Common myeloid progenitor, CD34-positive (primary cell): Measurements from ENCODE around the gene CEMIP.

ENCODE experiments used
- CTCF ChIA-PET: fragments of 350-600 bp; sonication (Branson Sonifier 250); formaldehyde crosslinking; loops from one replicate; lab custom pipeline; 2021; ENCODE audit warnings: antibody characterized with exemption; lab: Charles Lee
- POLR2A ChIA-PET: fragments of 350-600 bp; sonication (Branson Sonifier 250); formaldehyde crosslinking; loops from one replicate; lab custom pipeline; 2021; ENCODE audit warnings: antibody characterized with exemption; lab: Charles Lee
- DNase-seq, 3 donors: peaks; one replicate each; pipeline versions ENCODE4 v3.0.0 to v3.0.0-alpha.2; 2013
- H3K27ac ChIP-seq, 2 experiments: 1 replicate in 1 of 2; 2 replicates in 1 of 2; pipeline ENCODE4 v1.7.0; 2013; ENCODE audit warnings: inconsistent platforms in 2 of 2, low read length in 2 of 2, mild to moderate bottlenecking in 2 of 2, low read depth in 1 of 2, moderate library complexity in 1 of 2; ENCODE audit not compliant: severe bottlenecking in 2 of 2, insufficient read depth in 1 of 2, poor library complexity in 1 of 2
- H3K27me3 ChIP-seq, 5 experiments: replicated peaks in 2 of 5; 1 replicate in 3 of 5; 2 replicates in 2 of 5; pipeline versions ENCODE4 v1.6.1 to v1.7.0; 2013; ENCODE audit warnings: low read length in 4 of 5, mild to moderate bottlenecking in 2 of 5, moderate library complexity in 2 of 5, inconsistent platforms in 1 of 5; ENCODE audit not compliant: insufficient read depth in 5 of 5, control insufficient read depth in 4 of 5
- H3K36me3 ChIP-seq, 4 experiments: 1 replicate in 2 of 4; 2 replicates in 2 of 4; pipeline versions ENCODE4 v1.6.1 to v1.7.0; 2013; ENCODE audit warnings: low read length in 3 of 4, control low read depth in 1 of 4, mild to moderate bottlenecking in 1 of 4; ENCODE audit not compliant: control insufficient read depth in 4 of 4, insufficient read depth in 4 of 4
- H3K4me1 ChIP-seq, 4 experiments: 1 replicate in 3 of 4; 2 replicates in 1 of 4; pipeline versions ENCODE4 v1.6.1 to v1.7.1; 2013; ENCODE audit warnings: low read length in 3 of 4, mild to moderate bottlenecking in 3 of 4, control low read depth in 1 of 4, inconsistent platforms in 1 of 4, moderate library complexity in 1 of 4; ENCODE audit not compliant: control insufficient read depth in 4 of 4, insufficient read depth in 4 of 4; ENCODE audit errors: control extremely low read depth in 1 of 4
- H3K4me3 ChIP-seq, 7 experiments: 1 replicate in 4 of 7; 2 replicates in 3 of 7; pipeline versions ENCODE4 v1.5.1 to v1.7.0; 2013; ENCODE audit warnings: mild to moderate bottlenecking in 7 of 7, low read length in 6 of 7, moderate library complexity in 6 of 7, inconsistent platforms in 2 of 7, low read depth in 2 of 7, control low read depth in 1 of 7; ENCODE audit not compliant: insufficient read depth in 4 of 7, control insufficient read depth in 1 of 7; ENCODE audit errors: extremely low read depth in 1 of 7
- H3K9me3 ChIP-seq, 5 experiments: 1 replicate in 4 of 5; 2 replicates in 1 of 5; pipeline versions ENCODE4 v1.6.1 to v1.7.1; 2013; ENCODE audit warnings: low read length in 4 of 5, mild to moderate bottlenecking in 2 of 5, inconsistent platforms in 1 of 5, low read depth in 1 of 5, moderate library complexity in 1 of 5; ENCODE audit not compliant: control insufficient read depth in 4 of 5, insufficient read depth in 2 of 5; ENCODE audit errors: control extremely low read depth in 1 of 5
- WGBS: methylation state at CpG from one replicate; pipeline ENCODE4 v1.1.5; 2013; ENCODE audit not compliant: insufficient coverage; 5-methylcytosine and 5-hydroxymethylcytosine counted together

The CEMIP gene

GRCh38 chr15:80890341-80891005 lies 111.3 kb downstream of the CEMIP start:
- CTCF ChIA-PET = no interaction called here
- no peak overlapping the region for H3K27ac ChIP-seq

DNA sequence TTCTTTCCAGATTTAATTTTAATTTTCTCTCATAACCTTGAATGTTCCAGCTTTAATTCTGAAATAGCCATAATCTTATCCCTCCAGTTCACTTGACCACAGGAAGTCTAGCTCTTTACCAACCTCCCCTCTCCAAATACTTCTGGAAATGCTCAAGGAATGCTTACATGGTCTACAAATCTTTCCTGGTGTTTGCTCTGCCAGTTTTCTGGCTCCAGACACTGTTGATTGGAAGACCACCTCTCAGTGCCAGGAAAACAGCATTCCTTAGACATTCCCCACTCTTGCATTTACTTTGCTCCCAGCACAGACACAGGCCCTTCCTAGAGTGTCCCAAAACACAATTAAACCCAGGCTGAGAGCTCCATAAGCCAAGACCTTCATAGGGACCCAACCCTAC lies 111.8 kb downstream of the CEMIP start:
- peaks cover 0 to 2% (median 0%) of the 10 kb centered on the region in 4 experiments for H3K36me3 ChIP-seq
- no peaks in the 10 kb centered on the region for H3K27me3 ChIP-seq
- POLR2A ChIA-PET = interaction anchor here (0.6 to 0.7 kb wide), 2 partner anchors 634 to 1944 kb away, joined by 3 read pairs; no protein-coding TSS in a partner anchor
- no peak overlapping the region for H3K27ac ChIP-seq
- CTCF ChIA-PET = interaction anchor here (1.4 kb wide), 1 partner anchor 13 kb away, joined by 3 read pairs; no protein-coding TSS in a partner anchor
- H3K4me3 ChIP-seq = no peak overlapping the region
- DNase-seq = no peak
- peaks cover 0 to 3% (median 0%) of the 10 kb centered on the region in 5 experiments for H3K9me3 ChIP-seq
- H3K4me1 ChIP-seq = no peaks in the 10 kb centered on the region

More at GRCh38 chr15:80890341-80891005, 111.3 kb downstream of the CEMIP start:
- DNase-seq = no peak
- H3K9me3 ChIP-seq = no peaks in the 10 kb centered on the region
- POLR2A ChIA-PET = interaction anchor here (0.6 to 0.7 kb wide), 2 partner anchors 634 to 1944 kb away, joined by 3 read pairs; no protein-coding TSS in a partner anchor
- H3K4me1 ChIP-seq = no peaks in the 10 kb centered on the region
- no peaks in the 10 kb centered on the region for H3K27me3 ChIP-seq
- WGBS = 100% methylated on average over 3 of the region's 8 CpGs
- no peak overlapping the region for H3K4me3 ChIP-seq
- peaks cover 0 to 2% (median 0%) of the 10 kb centered on the region in 4 experiments for H3K36me3 ChIP-seq

GRCh38 chr15:80892414-80892813 lies 113.2 kb downstream of the CEMIP start:
- no peaks in the 10 kb centered on the region for H3K4me1 ChIP-seq
- H3K9me3 ChIP-seq = peaks cover 0 to 8% (median 0%) of the 10 kb centered on the region in 5 experiments
- no peak for DNase-seq
- POLR2A ChIA-PET = no interaction called here
- no peaks in the 10 kb centered on the region for H3K27me3 ChIP-seq
- 98% methylated on average over 4 of the region's 5 CpGs for WGBS
- H3K4me3 ChIP-seq = no peak overlapping the region
- CTCF ChIA-PET = interaction anchor here (1.4 kb wide), 1 partner anchor 14 kb away, joined by 3 read pairs; no protein-coding TSS in a partner anchor
- H3K27ac ChIP-seq = no peak overlapping the region
- H3K36me3 ChIP-seq = peaks cover 0 to 2% (median 0%) of the 10 kb centered on the region in 4 experiments

DNA sequence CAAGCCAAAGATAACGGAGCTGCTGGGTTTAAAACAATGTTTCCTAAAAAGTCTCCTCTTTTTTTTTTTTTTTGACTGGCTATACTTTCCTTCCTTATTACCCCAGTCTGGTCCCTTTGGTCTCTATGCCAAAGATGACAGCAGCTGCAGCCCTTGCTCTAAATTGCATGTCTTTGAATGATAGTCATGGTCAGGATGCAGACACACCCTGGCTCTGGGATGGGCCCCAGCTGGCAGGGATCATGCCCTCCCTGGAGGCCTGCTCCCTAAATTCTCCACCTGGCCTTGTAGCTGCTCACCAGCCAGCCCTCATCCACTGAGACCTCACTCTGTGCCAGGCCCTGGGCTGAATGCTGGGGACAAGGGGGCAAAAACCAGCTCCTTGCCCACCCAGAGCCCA lies 114.6 kb downstream of the CEMIP start:
- 80% methylated on average over 1 of the region's 1 CpG for WGBS
- no peak overlapping the region for H3K4me3 ChIP-seq
- ChIA-PET POLR2A (no interaction called here), CTCF (interaction anchor here (1.0 kb wide), 1 partner anchor 17 kb away, joined by 3 read pairs; no protein-coding TSS in a partner anchor)
- no peaks in the 10 kb centered on the region for H3K27me3 ChIP-seq
- peaks cover 0 to 8% (median 0%) of the 10 kb centered on the region in 5 experiments for H3K9me3 ChIP-seq
- no peak overlapping the region for H3K27ac ChIP-seq
- peaks cover 0 to 2% (median 0%) of the 10 kb centered on the region in 4 experiments for H3K36me3 ChIP-seq
- DNase-seq = no peak
- no peaks in the 10 kb centered on the region for H3K4me1 ChIP-seq

- Histone ChIP-seq H3K4me1 (no peaks in the 10 kb centered on the region), H3K36me3 (peaks cover 0 to 2% (median 0%) of the 10 kb centered on the region in 4 experiments), H3K27ac (no peak overlapping the region), H3K9me3 (peaks cover 0 to 8% (median 0%) of the 10 kb centered on the region in 5 experiments), H3K4me3 (no peak overlapping the region), H3K27me3 (no peaks in the 10 kb centered on the region)
- no peak for DNase-seq
- WGBS = 99% methylated on average over 7 of the region's 7 CpGs
- ChIA-PET POLR2A (no interaction called here), CTCF (no interaction called here)
Observed at GRCh38 chr15:80895091-80895490, 115.9 kb downstream of the CEMIP start.

DNA sequence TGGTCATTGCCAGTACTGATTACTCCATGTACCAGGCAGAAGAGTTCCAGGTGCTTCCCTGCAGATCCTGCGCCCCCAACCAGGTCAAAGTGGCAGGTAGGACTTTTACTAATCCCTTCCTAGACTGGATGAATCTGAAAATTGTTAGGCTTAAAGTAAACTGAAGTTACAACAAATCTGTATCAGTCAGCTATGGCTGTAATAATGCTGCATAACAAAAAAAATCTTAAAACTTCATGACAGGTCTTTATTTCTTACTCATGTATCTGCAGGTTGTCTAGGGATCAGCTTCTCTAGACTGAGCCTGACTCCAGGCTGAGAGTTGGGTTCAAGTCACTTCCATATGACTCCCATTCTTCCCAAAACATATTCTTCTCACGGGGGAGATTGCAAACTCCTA lies 116.8 kb downstream of the CEMIP start:
- peaks cover 0 to 8% (median 0%) of the 10 kb centered on the region in 5 experiments for H3K9me3 ChIP-seq
- no peak overlapping the region for H3K4me3 ChIP-seq
- CTCF ChIA-PET = no interaction called here
- peaks cover 0 to 2% (median 0%) of the 10 kb centered on the region in 4 experiments for H3K36me3 ChIP-seq
- WGBS = no CpG with 5 or more reads among the region's 2 CpGs
- no peaks in the 10 kb centered on the region for H3K27me3 ChIP-seq
- POLR2A ChIA-PET = no interaction called here
- no peak overlapping the region for H3K27ac ChIP-seq
- no peak for DNase-seq
- no peaks in the 10 kb centered on the region for H3K4me1 ChIP-seq

DNA sequence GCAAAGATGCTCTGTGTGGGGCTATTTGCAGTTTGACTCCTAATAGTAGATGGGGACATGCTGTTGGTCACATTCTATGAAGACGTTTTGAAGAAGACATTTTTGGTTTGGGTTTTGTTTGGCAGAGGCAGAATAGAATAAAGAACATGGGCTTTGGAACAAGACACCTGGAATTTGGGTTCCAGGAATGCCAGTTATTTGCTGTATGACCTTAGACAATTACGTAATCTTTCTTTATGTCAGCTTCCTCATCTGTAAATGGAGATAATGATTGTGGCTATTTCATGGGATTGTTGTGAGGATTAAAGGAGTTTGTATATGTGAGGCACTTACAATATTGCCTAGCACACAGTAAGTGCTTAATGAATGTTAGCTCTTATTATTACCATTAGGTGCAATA lies 118.9 kb downstream of the CEMIP start:
- CTCF ChIA-PET = interaction anchor here (0.7 kb wide), 1 partner anchor 100 kb away, joined by 3 read pairs; no protein-coding TSS in a partner anchor
- no peak overlapping the region for H3K4me3 ChIP-seq
- no peak overlapping the region for H3K27ac ChIP-seq
- H3K27me3 ChIP-seq = no peaks in the 10 kb centered on the region
- DNase-seq = no peak
- WGBS = 90% methylated on average over 2 of the region's 2 CpGs
- no peaks in the 10 kb centered on the region for H3K4me1 ChIP-seq
- POLR2A ChIA-PET = no interaction called here
- no peaks in the 10 kb centered on the region for H3K36me3 ChIP-seq
- H3K9me3 ChIP-seq = peaks cover 0 to 8% (median 0%) of the 10 kb centered on the region in 5 experiments
